HG02840 (cell line): ENCODE measurements around the gene OSBPL9.

Experiments used
- ATAC-seq: cut with Tn5 transposase; IDR thresholded peaks from one replicate; pipeline ENCODE4 v1.9.1; 2021; ENCODE audit warnings: mild to moderate bottlenecking, moderate library complexity, moderate number of reproducible peaks; ENCODE audit not compliant: unreplicated experiment, low FRiP score

Gene OSBPL9, protein sequence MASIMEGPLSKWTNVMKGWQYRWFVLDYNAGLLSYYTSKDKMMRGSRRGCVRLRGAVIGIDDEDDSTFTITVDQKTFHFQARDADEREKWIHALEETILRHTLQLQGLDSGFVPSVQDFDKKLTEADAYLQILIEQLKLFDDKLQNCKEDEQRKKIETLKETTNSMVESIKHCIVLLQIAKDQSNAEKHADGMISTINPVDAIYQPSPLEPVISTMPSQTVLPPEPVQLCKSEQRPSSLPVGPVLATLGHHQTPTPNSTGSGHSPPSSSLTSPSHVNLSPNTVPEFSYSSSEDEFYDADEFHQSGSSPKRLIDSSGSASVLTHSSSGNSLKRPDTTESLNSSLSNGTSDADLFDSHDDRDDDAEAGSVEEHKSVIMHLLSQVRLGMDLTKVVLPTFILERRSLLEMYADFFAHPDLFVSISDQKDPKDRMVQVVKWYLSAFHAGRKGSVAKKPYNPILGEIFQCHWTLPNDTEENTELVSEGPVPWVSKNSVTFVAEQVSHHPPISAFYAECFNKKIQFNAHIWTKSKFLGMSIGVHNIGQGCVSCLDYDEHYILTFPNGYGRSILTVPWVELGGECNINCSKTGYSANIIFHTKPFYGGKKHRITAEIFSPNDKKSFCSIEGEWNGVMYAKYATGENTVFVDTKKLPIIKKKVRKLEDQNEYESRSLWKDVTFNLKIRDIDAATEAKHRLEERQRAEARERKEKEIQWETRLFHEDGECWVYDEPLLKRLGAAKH

DNA sequence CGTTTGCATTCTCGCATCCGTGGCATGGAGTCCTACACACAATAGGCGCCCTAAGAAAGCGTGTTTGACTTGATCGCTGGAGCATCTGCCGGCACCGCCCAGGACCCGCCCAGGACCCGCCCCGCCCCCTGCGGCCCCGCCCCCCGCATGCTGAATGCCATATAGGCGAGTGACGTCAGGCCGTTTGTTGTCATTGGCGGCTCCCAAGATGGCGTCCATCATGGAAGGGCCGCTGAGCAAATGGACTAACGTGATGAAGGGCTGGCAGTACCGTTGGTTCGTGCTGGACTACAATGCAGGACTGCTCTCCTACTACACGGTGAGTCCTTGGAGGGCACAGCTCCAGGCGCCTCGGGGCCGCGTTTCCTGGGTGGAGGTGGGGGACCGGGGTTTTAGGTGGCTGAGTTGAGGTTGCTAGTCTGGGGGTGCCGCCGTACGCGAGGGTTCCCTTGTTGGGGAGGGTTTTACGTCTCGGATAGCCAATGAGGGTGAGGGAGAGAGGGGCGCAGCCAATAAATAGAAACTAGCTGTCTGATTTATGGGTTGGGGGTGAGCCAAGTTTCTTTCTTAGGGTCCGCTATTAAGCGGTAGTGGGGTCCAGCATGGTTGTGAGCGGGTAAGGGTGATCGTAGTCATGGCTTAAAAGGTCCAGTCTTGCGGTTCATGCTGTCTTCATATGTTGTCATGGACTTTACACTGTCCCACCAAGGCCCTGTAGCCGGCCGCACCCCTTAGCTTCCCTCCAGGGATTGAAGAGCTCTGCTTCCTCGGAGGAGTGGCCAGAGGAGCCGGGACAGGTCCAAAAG is at the start of gene OSBPL9:
OSBPL9 (plus strand) TSS at position 190 of the 806 bp plus-strand sequence; CDS start at position 209, 19 bp downstream.
- ATAC-seq = peak; percentile 82

DNA sequence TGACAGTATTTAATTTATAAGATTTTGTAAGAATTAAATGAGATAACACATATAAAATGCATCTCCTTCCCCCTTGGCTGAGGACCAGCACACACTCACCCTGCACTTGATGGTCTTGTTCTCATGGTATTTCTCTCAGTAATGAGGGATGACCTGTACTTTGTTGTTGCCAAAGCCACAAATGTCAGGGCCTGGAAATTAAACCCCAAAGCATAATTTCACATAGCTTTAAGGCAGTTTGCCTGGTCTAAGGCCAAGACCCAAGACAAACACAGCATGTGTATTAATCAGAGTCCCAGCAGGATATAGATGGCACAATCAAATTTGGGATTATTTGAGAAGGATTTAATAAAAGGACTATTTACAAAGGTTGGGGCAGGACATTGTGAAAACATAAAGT is 49.2 kb upstream of the OSBPL9 start:
- ATAC-seq = no peak

DNA sequence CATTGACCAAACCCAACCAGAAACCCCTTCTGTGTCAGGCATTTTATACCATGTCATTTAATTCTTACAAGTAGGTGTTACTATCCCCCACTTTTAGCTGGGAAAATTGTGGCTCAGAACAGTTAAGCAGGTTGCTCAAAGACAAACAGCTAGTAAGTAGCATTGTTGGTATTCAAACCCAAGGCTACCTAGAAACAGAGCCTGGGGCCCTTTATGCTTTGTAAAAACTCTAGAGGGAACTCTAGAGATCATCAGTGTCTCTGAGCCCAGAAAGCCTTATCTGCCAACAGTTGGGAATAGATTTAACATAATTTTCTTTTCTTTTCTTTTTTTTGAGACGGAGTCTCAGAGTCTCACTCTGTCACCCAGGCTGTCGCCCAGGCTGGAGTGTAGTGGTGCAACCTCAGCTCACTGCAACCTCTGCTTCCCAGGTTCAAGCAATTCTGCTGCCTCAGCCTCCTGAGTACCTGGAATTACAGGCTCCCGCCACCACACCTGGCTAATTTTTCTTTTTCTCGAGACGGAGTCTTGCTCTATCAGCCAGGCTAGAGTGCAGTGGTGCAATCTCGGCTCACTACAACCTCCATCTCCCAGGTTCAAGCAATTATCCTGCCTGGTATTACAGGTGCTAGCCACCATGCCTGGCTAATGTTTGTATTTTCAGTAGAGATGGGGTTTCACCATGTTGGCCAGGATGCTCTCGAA is 48.5 kb upstream of the OSBPL9 start:
- no peak for ATAC-seq

- ATAC-seq = peak; percentile 61
These were observed 47.4 kb upstream of the OSBPL9 start for GRCh38 chr1:51569284-51570062.

DNA sequence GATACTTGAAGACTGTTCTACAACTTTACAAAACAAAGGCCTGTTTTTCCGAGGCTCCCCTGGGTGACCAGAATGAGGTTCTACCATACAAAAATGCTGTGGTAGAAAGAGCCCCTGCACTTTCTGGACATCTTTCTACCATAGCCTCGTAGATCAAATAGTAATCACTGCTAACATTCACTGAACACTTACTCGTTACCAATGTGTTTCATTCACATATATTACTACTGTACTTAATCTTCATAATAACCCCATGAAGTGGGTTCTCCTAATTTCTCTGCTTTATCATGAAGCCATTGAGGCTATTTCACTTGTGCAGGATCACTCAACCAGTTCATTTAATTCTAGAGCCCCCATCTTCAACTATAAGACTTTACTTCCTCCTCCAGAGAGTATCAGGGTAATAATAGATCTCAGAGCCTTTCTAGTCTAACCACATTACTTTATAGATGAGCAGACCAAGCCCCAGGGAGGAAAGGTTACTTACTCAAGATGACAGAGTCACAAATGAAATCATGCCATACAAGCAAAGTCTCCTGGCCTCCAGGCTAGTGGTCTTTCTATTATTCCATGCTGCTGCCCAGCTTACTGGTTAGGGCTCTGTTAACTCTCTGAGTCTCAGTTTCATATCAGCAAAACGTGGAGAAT is 46.7 kb upstream of the OSBPL9 start:
- ATAC-seq = peak; percentile 8

- ATAC-seq = no peak
These were observed 44.5 kb upstream of the OSBPL9 start for GRCh38 chr1:51572365-51572764.

GRCh38 chr1:51574796-51575195 is 42.1 kb upstream of the OSBPL9 start:
- ATAC-seq = no peak

DNA sequence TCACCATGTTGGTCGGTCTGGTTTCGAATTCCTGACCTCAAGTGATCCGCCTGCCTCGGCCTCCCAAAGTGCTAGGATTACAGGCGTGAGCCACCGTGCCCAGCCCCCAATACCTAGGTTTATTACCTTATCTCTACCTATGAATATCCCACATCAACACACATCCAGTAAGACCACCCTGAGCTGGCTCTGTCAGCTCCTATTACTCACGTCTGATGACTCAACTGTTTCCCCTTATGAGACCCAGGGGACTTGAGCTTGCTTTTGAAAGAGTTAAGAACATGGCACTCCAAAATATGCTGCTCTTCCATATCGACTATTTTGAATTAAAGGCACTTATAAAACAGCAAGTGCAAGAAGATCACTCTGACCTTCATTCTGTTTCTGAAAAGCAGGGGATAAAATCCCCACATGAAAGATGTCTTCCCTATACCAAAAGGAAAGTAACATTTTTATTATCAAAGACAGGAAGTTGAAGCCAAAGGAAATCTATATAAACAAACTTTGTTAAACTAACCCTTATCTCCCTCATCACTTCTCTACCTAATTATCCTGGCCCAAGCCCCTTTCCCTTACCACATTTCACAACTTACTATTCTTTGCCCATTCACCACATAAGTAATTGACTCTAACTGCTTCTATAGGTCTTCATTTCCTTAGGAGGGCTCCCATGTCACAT is 41.3 kb upstream of the OSBPL9 start:
- no peak for ATAC-seq

DNA sequence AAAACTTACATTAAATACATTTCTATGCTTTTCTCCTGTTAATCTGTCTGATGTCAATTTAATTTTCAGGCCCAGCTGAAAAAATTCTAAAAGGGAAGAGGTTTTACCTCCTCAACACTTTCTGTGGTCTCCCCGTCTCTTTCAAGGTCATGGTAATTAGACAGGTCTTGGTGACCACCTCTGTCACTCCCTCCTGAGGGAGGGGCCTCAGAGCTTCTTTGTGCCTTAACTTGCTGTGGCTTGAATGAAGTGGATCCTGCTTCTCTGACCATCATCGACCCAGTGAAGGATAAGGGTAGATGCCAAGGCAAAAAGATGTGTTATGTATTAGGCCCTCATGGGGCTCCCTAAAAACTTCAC is 40.8 kb upstream of the OSBPL9 start:
- no peak for ATAC-seq

GRCh38 chr1:51576923-51577322 is 40.0 kb upstream of the OSBPL9 start:
- no peak for ATAC-seq

GRCh38 chr1:51578383-51579109 is 38.3 kb upstream of the OSBPL9 start:
- peak; percentile 64 for ATAC-seq

GRCh38 chr1:51581238-51581637 is 35.7 kb upstream of the OSBPL9 start:
- ATAC-seq = no peak

GRCh38 chr1:51583532-51583931 is 33.4 kb upstream of the OSBPL9 start:
- ATAC-seq = no peak

GRCh38 chr1:51584021-51584420 is 32.9 kb upstream of the OSBPL9 start:
- ATAC-seq = no peak

DNA sequence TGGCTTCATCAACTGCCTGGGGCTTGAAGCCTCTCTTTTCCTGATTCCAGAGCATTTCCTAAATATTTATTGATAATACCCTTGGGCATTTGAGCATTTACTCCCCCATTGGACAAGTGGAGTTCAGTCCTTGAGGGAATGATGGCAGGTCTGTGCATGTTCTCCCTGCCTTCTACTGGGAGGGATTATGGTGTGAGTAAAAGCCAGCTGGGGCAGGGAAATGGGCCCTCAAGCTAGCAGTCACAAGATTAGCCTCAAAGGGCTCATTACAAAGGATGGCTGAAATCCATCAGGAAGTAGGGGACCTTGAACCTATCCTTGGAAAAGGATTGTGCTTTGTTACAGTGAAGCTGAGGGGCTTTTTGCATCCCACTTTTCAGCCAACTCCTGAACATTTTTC is 24.2 kb upstream of the OSBPL9 start:
- no peak for ATAC-seq

DNA sequence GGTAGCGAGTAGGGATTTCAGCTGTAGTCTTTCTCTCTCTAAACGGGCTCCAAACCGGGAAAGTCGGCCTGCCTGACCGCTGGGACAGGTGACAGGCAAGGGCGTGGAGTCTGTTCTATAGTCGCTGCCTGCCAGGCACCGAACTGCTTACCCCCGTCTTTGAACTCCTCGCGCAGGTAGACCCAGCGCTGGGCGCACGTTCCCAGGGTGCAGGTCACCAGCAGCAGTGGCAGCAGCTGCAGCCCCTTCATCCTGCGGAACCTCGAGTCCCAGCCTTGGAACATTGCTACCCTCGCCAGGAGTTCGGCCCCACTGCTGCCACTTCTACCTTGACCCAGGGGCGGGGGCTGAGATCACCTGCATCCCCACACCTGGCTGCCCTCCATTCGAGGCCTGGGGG is 22.2 kb upstream of the OSBPL9 start:
- ATAC-seq = no peak

DNA sequence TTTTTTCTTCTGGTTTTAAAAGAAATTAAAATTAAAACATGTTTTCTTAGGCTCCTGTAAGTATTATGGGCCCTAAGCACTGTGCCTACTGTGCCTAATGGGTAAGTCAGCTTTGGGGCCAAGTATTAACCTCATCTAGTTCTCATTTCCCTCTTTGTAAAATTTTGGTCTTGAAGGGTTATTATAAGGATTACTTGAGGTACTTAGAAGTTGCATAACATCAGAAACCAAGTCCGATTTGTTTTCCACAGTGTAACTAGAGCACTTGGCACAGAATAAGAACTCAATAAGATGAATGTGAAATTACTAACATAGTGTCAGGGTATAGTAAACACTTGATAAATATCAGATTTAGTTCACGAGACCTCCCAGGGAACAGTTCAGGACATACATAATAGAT is 16.4 kb upstream of the OSBPL9 start:
- ATAC-seq = no peak

DNA sequence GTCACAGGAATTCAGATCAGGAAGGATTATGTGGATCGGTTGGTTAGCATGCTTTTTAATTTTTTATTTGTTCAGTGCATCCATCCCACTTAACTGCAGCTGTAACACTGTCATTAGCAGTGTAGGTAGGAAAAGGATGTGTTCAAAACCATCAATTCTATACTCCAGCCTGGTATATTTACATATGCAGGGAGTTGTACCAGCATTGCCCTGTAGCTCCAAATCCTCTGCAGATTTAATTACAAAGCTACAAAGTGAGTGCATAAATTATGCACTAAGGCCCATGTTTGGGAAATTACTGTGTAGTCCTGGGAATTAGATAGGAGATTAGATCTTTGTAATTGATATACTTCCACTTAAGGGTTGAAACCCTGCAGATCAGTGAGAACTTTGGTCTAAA is 15.9 kb upstream of the OSBPL9 start:
- ATAC-seq = no peak
